GM19468 (cell line): ENCODE results near the gene CRHR2.

Experiments
- ATAC-seq: cut with Tn5 transposase; IDR thresholded peaks from one replicate; pipeline ENCODE4 v1.9.1; 2021; ENCODE audit warnings: mild to moderate bottlenecking, moderate library complexity, moderate number of reproducible peaks; ENCODE audit not compliant: unreplicated experiment; ENCODE audit errors: extremely low read depth

The CRHR2 gene

DNA sequence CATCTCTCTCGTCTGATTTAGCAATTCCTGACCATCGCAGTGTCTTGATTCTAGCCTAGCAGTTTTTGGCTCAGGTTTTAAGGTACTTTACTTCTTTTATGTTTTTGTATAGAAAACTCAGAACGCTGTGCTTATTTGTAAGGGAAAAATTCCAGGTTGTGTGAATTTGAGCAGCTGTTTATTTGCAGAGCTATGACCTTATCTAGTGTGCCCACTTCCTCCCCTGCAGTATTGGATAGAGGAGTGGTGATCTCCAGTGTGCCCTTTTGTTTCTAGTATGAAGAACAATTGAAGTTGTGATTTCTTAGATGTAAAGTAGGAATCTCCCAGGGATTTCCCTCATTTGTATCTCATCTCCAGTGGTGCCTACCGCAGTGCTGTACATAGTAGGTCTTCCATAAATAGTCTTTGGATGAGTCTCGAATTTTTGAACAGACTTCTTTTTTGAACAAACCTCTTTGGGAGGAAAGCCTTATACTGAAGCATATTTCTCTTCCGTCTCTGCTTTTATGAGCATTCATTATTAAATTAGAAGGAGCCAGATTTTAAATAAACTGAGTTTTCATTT lies 47.5 kb downstream of the CRHR2 start:
- ATAC-seq: no peak

DNA sequence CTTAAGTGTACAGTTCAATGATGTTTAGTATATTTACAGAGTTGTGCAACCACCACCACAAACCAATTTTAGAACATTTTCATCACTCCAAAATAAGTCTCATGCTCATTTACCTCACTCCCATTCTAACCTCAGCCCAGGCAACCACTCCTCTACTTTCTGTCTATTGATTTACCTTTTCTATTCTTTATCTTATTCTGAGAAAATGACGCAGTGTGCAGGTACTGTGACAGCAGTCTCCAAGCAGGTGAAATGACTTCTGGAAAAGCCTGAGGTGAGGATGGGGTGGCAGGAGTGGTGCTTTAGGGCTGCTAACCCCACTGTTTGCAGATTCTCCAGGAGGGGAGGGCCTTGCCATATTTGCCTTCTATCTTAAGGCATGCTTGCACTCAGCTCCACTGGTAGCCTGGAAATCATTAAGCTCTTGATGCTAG lies 48.0 kb downstream of the CRHR2 start:
- no peak for ATAC-seq

- ATAC-seq: no peak
Measured at GRCh38 chr7:30633223-30633622, 49.0 kb downstream of the CRHR2 start.

DNA sequence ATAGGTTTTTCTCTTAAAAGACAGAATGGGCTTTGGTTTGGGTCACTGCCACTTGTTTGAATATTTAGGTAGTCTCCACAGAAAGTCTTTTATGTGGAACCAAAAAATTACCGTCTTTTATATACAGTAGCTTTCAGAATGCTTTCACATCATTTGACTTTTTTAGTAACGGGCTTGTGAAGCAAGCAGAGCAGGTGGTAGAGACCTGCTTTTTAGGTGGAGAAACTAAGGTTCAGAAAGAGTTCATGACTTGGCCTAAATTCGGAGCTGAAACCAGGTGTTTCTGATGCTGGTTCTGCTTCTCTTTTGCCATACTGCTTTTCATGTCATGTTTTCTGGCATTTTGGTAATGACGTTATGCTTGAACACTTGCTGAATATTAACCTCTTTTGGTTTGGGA lies 51.3 kb downstream of the CRHR2 start:
- ATAC-seq: no peak

- no peak for ATAC-seq
Measured at GRCh38 chr7:30627026-30627425, 55.2 kb downstream of the CRHR2 start.

- ATAC-seq: no peak
Measured at GRCh38 chr7:30625283-30625682, 57.0 kb downstream of the CRHR2 start.

- ATAC-seq: no peak
Measured at GRCh38 chr7:30618961-30619360, 63.3 kb downstream of the CRHR2 start.

- no peak for ATAC-seq
Measured at GRCh38 chr7:30618080-30618676, 64.1 kb downstream of the CRHR2 start.

DNA sequence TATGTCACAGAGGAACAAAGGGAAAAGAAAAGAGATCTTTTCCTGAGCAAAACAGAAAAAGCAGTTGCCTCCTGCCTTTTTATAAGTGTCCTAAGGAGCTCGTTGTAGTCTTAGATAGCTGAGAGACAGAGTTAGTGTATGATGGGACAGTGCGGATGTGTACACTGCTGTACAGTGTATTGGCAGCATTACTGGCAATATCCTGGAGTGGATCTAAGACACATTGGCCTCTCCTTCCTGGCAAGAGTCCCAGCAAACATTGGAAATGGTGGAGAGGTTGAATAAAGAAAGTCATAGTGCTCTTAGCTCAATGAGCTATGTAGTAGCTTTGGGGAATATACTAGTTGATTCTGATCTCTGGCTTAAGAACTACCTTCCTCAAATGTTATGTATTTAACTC lies 64.9 kb downstream of the CRHR2 start:
- ATAC-seq: no peak

- no peak for ATAC-seq
Measured at GRCh38 chr7:30616318-30616717, 65.9 kb downstream of the CRHR2 start.

GRCh38 chr7:30613366-30614325 lies 68.6 kb downstream of the CRHR2 start:
- ATAC-seq: no peak

- ATAC-seq: no peak
Measured at GRCh38 chr7:30612658-30613265, 69.5 kb downstream of the CRHR2 start.

DNA sequence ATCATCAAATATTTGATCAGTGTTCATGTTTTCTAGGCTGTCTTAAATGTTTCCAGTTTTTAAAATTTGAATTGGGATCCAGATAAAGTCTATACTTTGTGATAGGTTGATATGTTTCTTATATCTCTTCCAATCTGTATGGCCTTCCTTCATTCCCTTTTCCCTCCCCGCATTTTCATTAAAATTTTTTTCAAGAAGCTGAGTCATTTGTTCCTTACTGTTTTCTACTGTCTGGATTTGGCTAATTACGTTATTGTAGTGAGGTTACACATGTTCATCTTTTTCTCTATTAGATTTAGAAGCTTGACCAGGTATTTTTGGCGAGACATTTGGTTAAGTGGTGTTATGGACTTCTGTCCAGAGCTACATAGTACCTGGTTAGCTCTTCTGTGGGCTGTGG lies 76.4 kb downstream of the CRHR2 start:
- ATAC-seq: no peak

GRCh38 chr7:30604901-30605300 lies 77.4 kb downstream of the CRHR2 start:
- no peak for ATAC-seq
